ENCODE results near the gene DFFA.

The DFFA gene

DNA sequence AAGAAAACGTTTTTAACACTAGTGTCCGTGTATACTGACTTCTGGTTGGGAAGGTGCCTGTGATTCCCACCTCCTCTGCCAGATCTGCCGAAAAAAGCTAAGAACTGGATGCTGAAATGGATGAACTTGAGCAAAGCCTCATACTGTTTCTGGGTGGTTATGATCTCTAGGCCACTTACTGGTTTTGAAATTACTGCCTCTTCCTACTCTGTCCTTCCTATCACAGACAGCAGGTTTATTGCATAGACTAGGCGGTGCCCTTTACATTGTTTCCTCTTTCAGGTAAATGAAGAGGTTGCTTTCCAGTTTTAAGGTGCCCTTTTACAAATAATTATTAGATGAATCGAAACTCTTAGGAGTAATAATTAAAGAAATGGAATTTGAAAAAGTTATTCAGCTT lies 29.9 kb upstream of the DFFA start:
- H3K27ac ChIP-seq, result no peak overlapping the region
- TF ChIP-seq, protein P1, sequence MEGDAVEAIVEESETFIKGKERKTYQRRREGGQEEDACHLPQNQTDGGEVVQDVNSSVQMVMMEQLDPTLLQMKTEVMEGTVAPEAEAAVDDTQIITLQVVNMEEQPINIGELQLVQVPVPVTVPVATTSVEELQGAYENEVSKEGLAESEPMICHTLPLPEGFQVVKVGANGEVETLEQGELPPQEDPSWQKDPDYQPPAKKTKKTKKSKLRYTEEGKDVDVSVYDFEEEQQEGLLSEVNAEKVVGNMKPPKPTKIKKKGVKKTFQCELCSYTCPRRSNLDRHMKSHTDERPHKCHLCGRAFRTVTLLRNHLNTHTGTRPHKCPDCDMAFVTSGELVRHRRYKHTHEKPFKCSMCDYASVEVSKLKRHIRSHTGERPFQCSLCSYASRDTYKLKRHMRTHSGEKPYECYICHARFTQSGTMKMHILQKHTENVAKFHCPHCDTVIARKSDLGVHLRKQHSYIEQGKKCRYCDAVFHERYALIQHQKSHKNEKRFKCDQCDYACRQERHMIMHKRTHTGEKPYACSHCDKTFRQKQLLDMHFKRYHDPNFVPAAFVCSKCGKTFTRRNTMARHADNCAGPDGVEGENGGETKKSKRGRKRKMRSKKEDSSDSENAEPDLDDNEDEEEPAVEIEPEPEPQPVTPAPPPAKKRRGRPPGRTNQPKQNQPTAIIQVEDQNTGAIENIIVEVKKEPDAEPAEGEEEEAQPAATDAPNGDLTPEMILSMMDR (IDR thresholded peaks at IDR 0.05), result no peak
- TF ChIP-seq ZFX (IDR thresholded peaks at IDR 0.05; ENCODE audit: borderline replicate concordance), result no peak

DNA sequence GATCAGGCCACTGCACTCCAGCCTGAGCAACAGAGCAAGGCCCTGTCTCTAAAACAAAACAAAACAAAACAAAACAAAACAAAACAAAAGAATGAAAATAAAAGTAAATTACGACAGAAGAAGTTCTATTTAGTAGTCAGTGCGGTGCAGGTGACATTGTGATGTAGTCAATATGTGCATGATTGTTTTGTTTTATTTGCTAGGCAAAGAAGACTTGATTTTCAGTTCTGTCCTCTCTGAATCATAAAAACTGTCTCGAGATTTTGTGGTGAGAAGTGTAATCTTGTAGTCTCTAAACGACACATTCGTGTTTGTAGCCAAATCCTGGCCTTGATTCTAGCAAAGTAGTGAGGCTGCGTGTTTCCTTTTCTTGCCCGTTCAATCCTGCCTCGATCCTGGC lies 25.9 kb upstream of the DFFA start:
- TF ChIP-seq, protein P1 (IDR thresholded peaks at IDR 0.05), result no peak
- TF ChIP-seq ZFX (IDR thresholded peaks at IDR 0.05; ENCODE audit: borderline replicate concordance), result no peak
- no peak overlapping the region for H3K27ac ChIP-seq

DNA sequence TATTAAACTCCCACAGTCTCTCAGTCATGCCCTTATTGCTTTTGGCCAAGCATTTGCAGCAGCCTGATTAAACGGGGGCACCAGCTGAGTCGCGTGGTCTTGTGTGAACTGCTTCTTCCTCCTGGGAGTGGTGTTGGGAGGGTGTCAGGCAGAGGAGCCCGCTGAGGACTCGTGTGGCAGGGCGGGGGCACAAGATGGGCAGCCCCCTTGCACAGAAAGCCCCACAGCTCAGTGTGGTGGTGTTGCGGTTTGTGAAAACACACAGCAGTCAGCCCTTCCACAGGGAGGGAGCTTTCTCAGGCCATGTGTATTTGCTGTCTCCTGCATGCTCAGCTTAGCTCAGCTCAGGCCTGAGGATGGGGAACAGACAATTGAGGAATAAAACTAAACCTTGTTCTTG lies 24.8 kb upstream of the DFFA start:
- TF ChIP-seq, protein P1 (IDR thresholded peaks at IDR 0.05), result no peak
- no peak for TF ChIP-seq ZFX (IDR thresholded peaks at IDR 0.05; ENCODE audit: borderline replicate concordance)

DNA sequence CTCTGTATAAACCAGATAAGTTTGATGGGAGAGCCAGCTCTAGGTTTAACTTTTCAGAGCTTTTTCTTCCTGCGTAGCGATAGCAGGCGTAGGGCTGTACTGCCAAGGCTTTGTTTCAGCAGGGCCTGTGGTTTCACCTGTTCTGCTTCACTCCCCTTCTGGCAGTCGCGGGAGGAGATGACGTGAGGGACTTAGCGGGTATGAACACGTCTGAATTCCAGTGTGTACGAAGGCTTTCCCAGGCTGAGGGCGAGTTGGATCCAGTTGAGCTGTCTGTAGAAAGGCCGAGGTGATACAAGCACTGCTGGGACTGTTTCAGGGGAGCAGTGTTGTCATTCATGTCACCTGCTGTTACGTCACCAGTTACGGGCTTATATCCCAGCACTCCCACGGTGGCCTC lies 23.6 kb upstream of the DFFA start:
- TF ChIP-seq ZFX (IDR thresholded peaks at IDR 0.05; ENCODE audit: borderline replicate concordance), result no peak
- TF ChIP-seq, protein P1 (IDR thresholded peaks at IDR 0.05), result no peak
- H3K27ac ChIP-seq, result no peak overlapping the region

More for the DNA sequence above, 24.8 kb upstream of the DFFA start:
- no peak overlapping the region for H3K27ac ChIP-seq

DNA sequence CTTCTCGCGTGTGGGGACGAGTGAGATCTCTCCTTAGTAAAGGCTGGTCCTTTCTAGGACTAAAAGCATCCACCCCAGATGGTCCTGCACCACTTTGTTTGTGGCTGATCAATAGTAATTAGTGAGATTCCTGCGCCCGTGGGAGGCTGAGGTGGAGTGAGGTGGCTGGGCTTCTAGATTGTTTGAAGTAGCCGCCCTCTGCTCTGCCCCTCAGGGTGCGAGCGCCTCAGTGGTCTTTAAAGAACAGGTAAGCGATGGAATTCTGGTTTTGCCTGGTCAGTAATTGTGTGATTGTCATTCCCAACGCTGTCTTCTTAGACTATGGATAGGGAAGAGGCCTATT lies 23.1 kb upstream of the DFFA start:
- TF ChIP-seq, protein P1 (IDR thresholded peaks at IDR 0.05), result no peak
- TF ChIP-seq ZFX (IDR thresholded peaks at IDR 0.05; ENCODE audit: borderline replicate concordance), result no peak
- no peak overlapping the region for H3K27ac ChIP-seq

DNA sequence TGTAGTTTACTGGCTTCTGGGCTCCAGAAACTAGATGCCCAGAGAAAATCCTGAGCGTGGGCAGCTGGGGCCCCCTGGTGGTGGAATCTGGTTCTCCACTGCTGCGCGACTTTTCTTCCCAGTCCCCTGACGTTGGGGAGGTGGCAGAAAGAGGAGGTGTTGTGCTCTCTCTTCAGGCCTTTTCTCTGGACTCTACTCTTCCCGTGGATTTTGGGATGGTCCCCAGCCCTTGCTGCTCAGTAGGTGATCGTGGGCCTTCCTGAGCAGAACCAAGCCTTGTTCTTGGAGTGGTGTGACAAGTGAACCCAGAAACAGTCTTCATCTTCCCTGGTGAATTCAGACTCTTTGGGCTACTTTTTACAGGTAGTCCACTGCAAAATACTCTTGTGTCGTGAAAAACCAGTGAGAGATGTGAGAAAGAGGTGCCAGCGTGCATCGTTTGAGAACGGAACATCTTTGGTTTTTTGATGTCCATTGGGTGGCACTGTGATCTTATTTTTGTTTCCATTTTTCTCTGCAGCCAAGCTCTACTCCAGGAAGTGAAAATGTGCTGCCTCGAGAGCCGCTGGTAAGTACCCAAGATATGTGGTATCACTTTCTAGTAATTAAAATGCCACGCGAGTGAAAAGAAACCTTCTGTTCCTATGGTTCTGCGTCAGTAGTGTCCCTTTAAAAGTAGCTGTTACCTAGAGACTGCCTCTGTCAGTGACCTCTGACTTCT lies 22.6 kb upstream of the DFFA start:
- TF ChIP-seq ZFX (IDR thresholded peaks at IDR 0.05; ENCODE audit: borderline replicate concordance), result no peak
- TF ChIP-seq, protein P1 (IDR thresholded peaks at IDR 0.05), result peak; percentile 97
- H3K27ac ChIP-seq, result no peak overlapping the region

DNA sequence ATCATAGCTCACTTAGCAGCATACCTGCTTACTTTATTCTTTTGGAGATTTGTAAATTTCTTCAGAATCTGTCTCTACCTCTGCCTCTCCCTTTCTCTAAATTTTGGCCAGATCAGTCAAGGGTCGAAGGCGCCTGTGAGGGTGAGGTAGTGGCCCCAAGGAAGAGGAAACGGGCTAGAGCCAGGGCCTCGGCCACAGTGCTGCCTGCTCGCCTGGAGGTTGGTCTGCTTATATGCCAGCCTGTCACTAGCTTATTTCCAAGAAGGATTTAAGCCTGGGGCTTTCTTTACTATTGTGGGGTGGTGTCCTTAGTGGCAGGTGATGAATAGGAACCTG lies 22.1 kb upstream of the DFFA start:
- no peak for TF ChIP-seq ZFX (IDR thresholded peaks at IDR 0.05; ENCODE audit: borderline replicate concordance)
- TF ChIP-seq, protein P1 (IDR thresholded peaks at IDR 0.05), result no peak
- H3K27ac ChIP-seq, result no peak overlapping the region
